Midbrain (tissue), 1 donor: Measurements from ENCODE around the gene ERBB4.
"Not testable (repeated sequence)": the region's sequence is repeated elsewhere in the genome, so short reads cannot be mapped to it uniquely, and the experiment has no call there.

Source experiments
- DNase-seq: peaks from one replicate; lab custom pipeline; 2025; lab: John Stamatoyannopoulos, UW

ERBB4 gene

DNA sequence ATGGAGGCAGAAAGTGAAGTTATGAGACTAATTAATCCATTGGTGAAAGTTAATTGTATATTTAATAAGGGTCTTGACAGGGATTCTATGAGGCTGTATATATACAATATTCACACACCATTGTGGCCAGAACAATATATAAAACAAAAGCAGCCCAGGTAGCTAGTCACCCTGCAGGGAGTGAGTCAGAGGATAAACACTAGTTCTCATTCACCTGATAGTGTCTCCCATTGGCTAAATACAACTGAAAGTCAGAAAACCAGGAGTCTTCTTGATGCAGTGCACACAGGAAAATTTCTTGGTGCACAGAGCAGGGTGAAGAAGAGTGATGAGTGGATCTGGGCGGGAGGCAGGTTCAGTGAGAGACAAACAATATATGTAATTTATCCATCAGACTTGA is 465.2 kb downstream of the ERBB4 start:
- no peak for DNase-seq

DNA sequence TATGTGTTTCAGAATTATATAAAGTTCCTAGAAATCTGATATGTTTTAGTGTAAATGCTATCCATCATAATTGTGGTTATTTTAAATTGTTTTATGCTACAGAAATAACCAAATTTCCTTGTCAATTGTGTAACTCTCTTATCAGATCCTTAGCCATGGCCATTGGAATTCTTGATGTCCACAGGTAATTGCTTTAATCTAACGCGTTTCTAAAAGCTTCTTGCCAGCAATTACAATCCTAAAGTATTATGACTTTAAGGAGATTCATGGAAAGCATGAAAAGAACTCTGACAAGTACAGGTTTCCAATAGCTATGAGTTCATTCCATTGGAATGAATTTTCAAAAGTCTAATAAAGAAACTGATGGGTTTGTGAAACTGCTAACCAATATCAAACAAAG is 472.1 kb downstream of the ERBB4 start:
- DNase-seq: no peak

- DNase-seq: no peak
Measured at GRCh38 chr2:212064318-212064717, 474.3 kb downstream of the ERBB4 start.

DNA sequence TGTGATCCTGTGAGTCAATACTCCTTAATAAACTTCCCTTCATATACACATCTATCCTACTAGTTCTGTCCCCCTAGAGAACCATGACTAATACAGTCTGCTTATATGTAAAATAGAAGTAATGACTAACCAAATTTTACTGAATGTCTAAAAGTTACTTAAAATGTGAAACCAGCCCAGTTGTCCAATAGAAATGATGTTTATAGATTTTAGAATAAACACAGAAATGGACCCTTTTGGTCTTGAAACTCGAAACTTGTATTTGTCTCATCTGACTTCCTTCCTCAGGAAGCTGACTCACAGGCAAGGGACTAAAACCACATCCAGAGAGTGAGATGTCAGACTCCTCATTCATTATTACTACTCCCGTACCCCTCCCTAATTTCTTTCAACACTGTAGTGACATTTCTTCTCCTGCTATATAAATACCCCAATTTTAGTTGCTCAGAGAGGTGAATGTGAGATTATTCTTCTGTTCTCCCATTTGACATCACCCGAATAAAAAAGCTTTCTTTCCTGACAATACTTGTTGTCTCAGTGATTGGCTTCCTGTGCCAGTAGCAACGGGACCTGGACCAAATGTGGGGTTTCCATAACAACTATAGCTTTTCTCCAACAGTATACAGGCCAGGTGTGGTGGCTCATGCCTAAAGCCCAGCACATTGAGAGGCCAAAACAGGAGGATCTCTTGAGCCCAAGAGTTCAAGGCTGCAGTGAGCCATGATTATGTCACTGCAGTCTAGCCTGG is 486.0 kb downstream of the ERBB4 start:
- no peak for DNase-seq

DNA sequence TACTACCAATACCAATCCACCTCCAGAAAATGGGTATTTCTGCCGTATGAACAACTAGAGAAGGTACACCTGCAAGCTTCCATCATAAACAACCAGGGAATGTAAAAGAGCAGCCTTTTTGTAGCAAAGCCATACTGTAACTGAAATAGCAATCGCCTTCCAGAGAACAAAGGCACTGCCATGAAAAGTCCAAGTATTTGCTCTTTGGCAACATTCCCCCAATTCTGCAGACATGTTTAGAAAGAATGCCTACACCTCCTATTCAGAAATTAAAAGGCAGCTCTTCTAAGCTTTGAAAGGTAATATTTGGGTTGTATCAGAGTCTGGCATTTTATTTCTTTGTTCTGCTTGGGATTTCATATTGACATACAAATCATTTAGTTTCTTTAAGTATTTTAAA is 487.7 kb downstream of the ERBB4 start:
- no peak for DNase-seq

GRCh38 chr2:212042562-212042961 is 496.0 kb downstream of the ERBB4 start:
- no peak for DNase-seq

- peak; percentile 35 for DNase-seq
Measured at GRCh38 chr2:212037062-212037461, 501.5 kb downstream of the ERBB4 start.

DNA sequence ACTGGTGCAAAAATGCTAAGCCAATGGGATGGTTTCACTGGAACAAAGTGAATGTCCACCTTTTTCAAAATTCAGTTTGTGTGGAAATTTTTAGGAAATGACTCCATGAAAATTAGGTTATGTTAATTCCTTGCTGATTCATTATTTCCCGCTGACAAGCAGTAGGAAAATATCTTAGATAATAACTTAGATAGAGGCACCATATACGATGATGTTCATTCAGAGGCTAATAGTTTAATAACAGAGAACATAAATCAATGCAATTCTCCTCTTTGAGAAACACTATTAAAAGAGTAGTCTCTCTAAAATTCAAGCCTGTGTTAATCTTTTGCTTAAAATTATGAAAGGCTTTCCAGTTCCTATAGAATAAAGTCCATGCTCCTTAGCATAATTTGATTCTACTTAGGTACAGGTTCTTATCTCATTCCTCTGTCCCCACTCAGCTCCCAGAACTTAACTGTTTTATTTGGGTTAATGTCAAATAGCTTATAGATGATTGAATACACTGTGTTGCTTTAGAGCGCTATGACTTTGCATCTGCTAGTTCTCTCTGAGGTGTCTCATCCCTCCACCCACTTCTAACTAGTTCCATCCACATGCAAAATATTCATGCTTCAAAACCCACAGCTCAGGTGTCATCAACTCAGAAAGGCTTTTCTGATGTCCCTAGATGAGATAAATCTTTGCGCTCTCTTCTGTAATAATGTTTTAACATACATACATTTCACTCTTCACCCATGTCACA is 503.6 kb downstream of the ERBB4 start:
- DNase-seq: no peak

- DNase-seq: no peak
Measured at GRCh38 chr2:212033888-212034287, 504.7 kb downstream of the ERBB4 start.

GRCh38 chr2:212032536-212033219 is 505.9 kb downstream of the ERBB4 start:
- DNase-seq: no peak

DNA sequence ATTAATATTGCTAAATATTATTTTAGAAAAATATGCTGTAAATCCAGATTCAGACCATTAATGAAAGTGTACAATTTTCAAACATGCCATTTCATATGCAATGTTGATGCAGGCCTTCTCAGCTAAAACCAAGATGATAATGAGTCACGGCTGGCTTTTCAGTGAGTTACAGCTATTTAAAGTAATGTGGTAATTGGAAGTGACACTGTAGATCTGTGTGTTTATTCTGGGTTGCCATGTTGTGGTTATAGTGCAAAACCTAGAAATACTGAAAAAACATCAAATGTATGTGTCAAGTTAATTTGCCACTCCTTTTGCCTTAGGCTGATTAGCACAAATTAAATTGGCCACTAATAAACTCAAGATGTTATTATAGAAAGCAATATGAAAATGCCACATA is 506.6 kb downstream of the ERBB4 start:
- no peak for DNase-seq

DNA sequence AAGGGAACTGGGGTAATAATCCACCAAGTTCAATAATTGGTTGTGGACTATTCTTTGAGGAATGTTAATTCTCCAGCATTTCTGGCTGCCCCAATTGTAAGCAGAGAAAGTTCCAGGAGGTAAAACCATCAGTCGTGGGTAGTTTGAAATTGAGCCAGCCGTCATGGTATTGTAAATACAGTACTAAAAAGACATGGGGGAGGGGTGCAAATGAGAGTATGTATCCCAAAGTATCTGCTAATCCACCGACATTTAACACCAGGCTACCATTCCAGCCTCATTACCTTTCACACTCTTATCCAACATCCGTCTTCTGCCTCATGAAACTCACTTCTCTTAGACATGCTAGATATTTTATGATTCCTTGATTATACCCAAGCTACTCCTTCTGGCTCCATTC is 507.9 kb downstream of the ERBB4 start:
- DNase-seq: no peak

- DNase-seq: no peak
Measured at GRCh38 chr2:212028798-212029394, 509.7 kb downstream of the ERBB4 start.

GRCh38 chr2:212027681-212028628 is 510.6 kb downstream of the ERBB4 start:
- no peak for DNase-seq

DNA sequence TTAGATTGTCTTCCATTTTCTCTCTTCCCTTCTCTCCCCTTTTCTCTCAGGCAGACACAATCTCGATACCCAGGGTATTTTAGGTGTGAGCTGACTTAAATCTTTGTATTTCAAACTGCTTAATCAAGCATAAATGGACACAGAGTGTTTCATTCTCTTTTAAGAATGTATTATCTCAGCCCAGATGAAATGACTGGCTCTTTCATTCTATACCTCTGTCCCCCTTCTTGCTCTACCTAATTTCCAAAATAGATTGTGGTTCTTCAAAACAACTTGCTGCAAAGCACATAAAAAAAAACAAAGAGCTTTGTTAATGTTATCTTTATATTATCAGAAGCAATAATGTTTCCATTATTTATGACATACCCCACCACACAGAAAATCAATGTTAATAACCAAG is 514.6 kb downstream of the ERBB4 start:
- DNase-seq: no peak

DNA sequence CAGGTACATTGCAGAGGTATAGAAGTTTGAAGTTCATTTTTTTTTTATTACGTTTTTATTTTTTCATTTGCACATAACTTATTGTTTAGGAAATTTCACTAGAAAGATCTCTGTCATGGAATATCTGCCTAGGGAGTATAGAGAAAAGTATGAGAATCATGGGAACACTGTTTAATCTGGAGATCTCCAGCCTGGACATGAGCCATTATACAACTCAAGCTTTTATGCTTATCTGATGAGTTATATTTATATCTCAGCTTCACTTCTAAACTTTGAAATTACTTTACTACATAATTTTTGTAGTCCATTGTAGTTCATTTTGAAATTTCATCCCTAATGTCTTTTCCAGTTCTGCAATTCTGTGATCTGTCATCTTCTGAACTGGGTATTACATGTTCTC is 515.6 kb downstream of the ERBB4 start:
- no peak for DNase-seq

- no peak for DNase-seq
Measured at GRCh38 chr2:212021947-212022346, 516.7 kb downstream of the ERBB4 start.

DNA sequence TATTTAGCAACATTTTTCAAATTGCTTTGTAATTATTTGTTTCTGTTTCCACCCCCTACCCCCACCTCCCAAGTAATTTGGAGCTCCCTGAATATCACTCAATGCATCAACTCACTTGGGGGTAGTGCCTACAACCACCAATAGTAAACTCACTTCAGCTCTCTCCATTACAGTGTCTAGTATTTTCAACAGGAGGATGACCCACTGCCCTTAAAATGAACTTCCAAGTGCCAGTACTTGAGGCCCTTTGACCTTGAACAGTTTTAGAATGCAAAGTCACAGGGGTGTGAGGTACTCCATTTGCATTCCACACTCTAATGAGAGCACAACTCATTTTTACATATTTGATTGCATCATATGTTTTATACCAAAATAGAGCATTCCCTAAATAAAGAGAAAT is 523.0 kb downstream of the ERBB4 start:
- DNase-seq: no peak

GRCh38 chr2:212013626-212014025 is 525.0 kb downstream of the ERBB4 start:
- no peak for DNase-seq

DNA sequence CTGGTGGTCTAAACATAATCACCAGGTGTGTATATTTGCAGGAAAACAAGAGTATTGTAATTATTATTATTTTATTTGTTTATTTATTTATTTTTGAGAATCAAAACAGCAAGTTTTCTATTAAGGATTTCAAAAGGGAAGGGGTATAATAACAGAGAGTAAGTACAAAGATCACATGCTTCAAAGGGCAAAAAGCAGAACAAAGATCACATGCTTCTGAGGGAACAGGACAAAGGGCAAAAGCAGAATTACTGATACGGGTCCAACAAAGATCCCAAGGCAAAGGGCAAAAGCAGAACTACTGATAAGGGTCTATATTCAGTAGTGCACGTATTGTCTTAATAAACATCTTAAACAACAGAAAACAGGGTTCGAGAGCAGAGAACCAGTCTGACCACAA is 528.3 kb downstream of the ERBB4 start:
- not testable (repeated sequence) for DNase-seq

DNA sequence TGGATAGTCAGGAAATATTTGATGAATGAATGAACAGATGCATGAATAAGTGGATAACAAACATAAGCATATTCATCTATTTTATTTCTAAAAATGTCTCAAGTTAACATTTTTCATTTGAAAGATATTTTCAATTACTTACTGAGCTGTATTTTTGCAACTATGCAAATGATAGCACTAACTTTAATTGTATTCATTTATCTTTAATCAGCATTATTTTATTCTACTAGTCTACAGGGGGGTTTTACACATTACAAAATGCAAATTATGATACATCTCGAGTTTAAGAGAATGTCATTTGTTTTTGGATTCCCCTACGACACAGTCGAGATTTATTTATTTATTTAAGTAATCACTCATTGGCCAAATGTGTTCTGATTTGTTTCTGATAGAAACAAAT is 530.6 kb downstream of the ERBB4 start:
- DNase-seq: no peak
